DMS114 treated with DMSO at 0.1 percent for 48 hours (cell line): ENCODE data around the gene BICRA.
"Not testable (repeated sequence)": the region's sequence is repeated elsewhere in the genome, so short reads cannot be mapped to it uniquely, and the experiment has no call there.

Experiments
- DNase-seq: peaks from one replicate; lab custom pipeline; 2025; ENCODE audit not compliant: unreplicated experiment; lab: John Stamatoyannopoulos, UW

BICRA gene

DNA sequence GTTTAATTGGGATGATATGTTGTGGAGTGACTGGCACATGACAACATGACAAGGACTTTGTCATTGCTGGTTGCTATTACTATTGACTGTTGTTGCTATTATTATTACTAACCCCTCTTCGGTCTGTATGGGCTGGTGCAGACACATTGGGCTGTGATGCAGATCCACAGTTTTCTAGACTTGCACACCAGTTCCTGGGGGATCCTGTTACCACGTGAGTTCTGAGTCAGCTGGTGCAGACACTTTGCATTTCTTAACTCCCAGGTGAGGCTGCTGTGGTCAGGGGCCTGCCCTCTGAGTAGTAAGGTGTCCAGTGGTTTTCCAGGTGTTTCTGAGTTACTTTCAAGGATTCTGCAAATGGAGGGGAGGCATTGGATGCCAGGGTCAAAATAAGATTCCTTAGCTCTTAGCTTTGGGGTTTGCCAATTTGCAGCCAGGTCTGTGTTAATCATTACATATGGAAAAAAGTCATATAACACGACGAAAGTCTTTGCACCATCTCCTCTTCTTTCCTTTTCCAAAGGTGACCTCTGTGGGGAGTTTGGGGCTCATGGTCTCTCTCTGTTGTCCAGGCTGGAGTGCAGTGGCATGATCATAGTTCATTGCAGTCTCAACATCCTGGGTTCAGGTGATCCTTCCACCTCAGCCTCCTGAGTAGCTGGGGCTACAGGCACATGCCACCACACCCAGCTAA, 19.3 kb downstream of the BICRA start:
- DNase-seq, result no peak

DNA sequence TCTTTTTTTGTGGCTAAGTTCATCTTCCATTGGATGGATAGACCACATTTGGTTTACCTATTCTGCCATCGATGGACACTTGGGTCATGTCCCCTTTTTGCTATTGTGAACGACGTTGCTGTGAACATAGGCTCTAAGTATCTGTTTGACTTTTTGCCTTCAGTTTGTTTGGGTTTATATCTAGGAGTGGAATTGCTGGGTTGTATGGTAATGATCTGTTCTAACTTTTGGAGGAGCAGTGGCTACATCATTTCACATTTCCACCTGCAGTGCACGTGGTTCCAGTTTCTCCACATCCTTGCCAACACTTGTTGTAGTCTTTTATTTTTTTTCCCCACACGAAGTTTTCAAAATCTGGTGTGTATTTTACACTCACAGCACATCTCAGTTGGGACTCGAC, 21.7 kb downstream of the BICRA start:
- DNase-seq, result no peak

DNA sequence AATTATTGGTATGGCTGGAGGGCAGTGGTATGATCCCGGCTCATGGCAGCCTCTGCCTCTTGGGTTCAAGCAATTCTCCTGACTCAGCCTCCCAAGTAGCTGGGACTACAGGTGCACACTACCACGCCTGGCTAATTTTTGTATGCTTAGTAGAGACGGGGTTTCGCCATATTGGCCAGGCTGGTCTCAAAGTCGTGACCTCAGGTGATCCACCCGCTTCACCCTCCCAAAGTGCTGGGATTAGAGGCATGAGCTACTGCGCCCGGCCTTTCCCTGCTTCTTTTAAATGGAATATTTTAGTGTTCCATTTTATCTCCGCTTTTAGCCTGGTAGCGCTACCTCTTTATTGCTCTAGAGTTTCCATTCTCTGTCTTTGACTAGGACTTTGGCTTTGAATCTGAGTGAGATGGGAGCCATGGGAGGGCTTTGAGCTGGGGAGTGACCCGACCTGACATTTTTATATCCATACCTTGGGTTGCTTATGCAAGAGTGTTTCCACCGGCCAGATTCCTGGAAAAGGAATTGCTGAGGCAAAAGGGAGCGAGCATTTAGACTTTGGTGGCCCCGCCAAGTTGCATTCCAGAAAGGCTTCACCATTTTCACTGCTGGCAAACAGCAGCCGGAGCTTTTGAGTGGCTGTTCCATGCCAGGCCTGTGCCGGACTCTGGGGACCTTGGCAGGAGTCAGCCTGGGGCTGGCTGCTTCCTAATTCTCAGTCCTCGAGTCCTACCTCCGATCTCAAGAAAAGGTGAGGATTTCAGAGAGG, 22.9 kb downstream of the BICRA start:
- no peak for DNase-seq

DNA sequence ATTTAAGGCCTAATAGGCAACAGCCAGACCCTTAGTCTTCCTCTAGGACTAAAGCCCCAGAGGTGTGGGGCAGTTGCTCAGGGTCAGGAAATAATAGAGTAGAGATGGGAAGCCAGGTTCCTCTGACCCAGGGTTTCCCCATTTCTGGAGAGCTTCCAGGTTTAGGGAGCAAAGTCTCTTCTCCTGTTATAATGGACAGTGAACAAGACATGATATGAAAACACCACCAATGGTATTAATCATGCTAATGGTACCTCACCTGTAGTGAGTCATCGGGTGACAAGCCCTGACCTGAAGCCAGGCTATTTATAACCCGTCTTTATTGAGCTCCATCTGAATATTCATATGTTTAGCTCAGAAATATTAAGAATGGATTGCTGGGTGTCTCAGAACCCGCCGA, 24.6 kb downstream of the BICRA start:
- no peak for DNase-seq

DNA sequence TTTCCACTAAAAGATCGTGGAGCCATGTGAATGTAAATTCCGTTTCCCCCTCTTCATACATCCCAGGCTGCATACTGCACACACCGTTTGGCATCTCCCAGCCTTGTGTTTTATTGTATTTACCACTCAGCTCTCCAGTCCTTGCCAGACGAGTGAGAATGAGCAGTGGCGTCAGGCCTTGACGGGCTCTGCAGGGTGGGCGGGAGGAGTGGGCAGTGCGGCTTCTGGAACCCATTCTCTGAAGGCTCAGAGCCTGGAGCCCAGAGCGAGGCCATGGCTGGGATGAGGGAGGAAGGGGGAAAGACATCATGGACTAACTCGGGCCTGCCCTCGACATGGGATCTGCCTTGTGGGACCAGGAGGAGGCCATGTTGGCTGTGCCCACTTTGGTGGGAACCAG, 25.1 kb downstream of the BICRA start:
- no peak for DNase-seq

DNA sequence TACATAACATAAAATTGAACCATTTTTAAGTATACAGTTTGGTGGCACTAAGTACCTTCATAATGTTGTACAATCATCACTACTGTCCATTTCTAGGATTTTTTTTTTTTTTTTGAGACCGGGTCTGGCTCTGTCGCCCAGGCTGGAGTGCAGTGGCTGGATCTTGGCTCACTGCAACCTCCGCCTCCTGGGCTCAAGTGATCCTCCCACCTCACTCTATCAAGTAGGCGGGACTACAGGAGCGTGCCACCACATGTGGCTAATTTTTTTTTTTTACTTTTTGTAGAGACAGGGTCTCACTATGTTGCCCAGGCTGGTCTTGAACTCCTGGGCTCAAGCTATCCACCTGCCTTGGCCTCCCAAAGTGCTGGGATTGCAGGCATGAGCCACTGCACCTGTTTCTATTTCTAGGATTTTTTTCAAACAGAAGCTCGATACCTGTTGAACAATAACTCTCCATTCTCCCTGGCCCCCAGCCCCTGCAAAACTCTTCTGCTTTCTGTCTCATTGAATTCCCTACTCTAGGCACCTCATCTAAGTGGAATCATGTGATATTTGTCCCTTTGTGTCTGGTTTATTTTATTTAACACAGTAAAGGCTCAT, 26.3 kb downstream of the BICRA start:
- not testable (repeated sequence) for DNase-seq

DNA sequence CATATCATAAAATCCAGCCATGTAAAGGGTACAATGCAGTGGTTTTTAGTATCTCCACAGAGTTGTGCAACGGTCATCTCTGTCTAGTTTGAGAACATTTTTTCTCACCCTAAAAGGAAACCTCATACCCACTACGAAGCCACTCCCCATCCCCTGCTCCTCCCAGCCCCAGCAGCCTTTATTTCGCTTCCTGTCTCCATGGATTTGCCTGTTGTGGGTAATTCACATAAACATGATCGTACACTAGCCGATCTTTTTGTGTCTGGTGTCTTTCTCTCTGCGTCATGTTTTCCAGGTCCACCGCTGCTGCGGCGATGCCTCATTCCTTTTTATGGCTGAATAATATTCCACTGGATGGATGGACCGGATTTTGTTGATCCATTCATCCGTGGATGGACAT, 28.6 kb downstream of the BICRA start:
- no peak for DNase-seq

DNA sequence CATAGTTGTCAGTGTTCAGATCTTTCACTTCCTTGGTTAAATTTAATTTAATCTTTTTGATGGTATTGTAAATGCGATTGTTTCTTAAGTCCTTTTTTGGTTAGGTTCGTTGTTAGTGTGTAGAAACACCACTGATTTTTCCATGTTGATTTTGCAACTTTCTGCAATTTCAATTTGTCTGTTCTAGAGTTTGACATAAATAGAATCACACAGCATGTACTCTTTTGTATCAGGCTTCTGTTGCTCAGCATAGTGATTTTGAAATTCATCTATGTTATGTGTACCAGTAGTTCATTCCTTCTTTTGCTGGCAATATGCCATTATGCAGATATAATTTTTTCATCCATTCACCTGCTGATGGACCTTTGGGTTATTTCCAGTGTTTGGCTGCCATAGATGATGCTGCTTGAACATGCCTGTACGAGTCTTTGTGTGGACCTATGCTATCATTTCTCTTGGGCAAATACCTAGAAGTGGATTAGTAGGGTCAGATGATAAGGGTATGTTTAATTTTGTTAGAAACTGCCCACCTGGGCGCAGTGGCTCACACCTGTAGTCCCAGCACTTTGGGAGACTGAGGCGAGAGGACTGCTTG, 33.1 kb downstream of the BICRA start:
- DNase-seq, result no peak

DNA sequence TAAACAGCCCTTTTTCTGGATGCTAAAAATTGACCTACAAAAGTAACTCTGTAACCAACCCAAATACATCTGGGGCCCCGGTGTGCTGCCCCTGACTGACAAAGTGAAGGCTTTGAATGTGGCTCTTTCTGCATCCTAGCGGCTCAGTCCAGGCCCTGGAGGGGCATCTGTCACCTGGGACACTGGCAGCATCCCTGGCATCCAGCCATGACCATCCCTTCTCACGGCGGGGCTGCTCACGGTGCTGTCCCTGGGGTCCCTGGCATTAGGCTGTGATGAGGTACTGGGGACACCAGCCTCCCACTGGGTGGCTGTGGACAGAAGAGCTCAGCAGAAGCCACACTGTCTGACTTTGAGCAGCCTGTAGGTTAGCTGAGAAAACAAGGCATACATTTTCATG, 34.3 kb downstream of the BICRA start:
- DNase-seq, result no peak

DNA sequence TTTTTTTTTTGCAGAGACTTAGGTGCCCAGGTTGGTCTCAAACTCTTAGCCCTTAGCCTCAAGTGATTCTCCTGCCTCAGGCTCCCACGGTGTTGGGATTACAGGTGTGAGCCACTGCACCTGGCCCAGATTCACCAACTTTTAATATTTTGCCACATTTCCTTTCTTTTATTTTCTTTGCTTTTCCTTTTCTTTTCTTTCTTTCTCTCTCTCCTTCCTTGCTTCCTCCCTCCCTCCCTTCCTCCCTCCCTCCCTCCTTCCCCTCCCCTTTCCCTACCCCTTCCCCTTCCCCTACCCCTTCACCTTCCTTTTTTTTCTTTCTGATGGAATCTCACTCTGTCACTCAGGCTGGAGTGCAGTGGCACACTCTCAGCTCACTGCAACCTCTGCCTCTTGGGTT, 35.3 kb downstream of the BICRA start:
- DNase-seq, result no peak

DNA sequence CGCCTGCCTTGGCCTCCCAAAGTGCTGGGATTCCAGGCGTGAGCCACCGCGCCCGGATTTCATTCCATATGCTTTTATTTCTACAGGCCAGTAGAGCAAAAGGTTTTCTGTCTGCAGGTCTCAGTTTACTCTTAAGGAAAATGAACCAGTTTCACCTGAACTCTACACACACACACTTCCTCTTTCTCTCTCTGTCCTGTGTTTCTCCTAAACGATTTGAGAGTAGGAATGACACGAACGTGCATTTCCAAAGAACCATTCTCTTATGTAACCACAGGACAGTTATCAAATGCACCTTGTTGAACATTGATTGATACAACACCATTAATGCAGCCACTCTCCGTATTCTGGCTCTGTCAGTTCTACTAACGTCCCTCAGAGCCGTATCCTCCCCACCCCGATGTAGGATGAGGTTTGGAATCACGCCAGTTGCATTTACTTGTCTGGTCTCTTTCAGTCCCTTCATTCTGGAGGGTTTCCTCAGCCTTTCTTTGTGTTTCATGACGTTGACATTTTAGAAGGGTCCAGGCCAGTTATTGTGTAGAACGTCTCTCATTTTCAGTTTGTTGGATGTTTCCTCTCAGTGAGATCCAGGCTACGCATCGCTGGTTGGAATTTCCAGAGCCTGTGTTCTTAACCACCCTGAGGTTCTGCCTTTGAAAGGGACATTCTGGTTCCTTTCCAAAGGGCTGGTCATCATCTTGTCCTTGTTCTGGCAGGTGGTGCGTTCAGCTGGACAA, 36.0 kb downstream of the BICRA start:
- no peak for DNase-seq

DNA sequence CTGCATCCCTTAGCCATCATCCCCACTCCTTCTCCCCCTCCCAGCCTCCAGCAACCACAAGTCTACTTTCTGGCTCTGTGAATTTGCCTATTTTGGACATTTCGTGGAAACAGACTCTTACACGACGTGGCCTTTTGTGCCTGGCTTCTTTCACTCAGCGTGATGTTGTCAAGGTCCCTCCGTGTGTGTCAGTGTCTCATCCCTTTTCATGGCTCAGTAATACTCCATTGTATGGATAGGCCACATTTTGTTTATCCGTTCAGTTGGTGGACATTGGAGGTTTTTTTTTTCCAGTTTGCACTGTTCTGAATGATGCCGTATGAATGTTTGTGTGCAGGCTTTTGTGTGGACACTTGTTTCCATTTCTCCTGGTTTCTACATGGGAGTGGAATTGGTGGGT, 38.0 kb downstream of the BICRA start:
- DNase-seq, result no peak

DNA sequence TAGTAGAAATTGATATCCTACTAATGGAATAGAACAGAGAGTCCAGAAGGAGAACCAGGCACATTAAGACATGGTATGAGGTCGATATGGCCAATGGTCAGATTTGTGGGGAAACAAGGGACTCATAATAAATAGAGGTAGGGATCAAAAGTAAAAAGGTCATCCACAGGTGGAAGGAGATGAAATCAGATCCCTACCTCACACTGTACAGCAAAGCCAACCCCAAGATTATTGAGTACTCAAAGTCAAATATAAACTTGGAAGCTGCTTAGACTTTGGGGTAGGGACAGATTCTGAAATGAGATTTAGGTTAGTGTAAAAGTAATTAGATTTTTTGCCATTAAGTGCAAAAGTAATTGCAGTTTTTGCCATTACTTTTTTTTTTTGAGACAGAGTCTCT, 40.7 kb downstream of the BICRA start:
- no peak for DNase-seq

DNA sequence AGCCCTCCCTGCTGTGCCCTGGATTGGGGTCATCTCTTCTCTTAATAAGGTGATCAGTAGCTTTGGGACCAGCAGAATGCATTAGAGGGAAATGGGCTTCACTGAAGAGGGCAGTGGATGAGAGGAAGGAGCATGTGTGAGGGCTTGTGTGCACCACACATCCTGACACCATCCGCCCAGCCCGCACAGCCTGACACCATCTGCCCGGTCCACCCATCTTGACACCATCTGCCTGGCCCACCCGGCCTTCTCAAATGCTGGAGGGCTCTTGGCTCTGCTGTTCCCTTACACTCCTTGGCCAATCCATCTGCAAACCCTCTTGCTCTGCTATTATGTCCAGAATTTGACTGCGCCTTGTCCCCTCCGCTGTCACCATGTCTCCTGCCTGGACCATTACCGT, 41.8 kb downstream of the BICRA start:
- DNase-seq, result no peak

DNA sequence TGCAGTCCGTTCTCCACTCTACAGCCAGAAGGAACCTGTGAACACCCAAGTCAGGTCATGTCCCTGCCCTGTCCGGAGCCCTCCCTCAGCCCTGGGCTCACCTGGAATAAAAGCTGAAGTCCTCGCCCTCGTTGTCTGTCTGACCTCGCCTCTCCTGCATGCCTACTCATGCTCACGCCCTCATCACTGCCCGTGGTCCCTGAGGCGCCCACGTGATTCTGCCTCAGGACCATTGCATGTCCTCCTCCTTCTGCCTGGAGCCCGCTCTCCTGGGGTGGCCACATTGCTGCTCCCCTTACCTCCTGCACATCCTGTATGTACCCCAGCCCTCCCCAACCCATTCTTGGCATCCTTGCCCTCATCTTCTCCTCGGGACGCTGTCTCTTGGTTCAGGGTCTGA, 42.2 kb downstream of the BICRA start:
- no peak for DNase-seq

DNA sequence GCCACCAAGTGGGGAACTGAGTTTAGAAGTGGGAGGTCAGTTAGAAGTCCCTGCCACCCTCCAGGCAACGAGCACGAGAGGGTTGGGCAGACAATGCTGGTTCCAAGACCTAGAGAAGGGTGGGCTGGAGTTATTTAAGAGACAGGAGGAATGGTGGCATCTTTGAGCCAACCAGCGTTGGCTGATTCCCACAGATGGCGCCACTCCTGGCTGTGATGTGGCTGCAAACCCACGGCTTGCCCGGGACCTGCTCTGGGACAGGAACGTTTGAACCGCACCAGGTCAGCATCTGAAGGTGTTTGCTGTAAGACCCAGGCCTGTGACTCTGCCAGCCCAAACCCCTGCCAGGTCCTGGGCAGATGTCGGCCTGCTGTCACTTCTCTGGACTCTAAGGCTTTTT, 42.8 kb downstream of the BICRA start:
- no peak for DNase-seq

DNA sequence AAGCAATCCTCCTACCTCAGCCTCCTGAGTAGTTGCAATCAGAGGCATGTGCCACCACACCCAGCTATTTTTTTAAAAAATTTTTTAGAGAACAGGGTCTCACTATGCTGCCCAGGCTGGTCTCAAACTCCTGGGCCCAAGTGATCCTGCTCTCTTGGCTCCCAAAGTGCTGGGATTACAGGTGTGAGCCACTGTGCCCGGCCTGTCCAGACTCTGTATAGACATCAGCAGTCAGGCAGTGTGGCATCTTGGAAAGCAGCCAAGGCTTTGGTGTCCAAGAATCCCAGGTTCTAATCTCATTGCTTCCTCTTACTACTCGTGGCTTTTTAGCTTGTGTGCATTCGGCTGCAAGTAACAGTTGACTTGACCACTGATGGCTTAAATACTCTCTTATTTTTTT, 43.4 kb downstream of the BICRA start:
- DNase-seq, result no peak

DNA sequence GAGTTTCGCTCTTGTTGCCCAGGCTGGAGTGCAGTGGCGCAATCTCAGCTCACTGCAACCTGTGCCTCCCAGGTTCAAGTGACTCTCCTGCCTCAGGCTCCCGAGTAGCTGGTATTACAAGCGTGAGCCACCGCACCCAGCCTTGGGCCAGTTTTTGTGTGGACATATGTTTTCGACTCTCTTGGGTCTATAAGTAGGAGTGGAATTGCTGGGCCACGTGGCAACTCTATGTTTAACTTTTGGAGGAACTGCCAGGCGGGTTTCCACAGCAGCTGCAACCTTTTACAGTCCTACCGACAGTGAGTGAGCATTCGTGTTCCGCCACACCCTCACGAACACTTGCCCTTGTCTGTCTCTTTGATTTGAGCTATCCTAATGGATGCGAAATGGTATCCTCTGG, 44.9 kb downstream of the BICRA start:
- no peak for DNase-seq

DNA sequence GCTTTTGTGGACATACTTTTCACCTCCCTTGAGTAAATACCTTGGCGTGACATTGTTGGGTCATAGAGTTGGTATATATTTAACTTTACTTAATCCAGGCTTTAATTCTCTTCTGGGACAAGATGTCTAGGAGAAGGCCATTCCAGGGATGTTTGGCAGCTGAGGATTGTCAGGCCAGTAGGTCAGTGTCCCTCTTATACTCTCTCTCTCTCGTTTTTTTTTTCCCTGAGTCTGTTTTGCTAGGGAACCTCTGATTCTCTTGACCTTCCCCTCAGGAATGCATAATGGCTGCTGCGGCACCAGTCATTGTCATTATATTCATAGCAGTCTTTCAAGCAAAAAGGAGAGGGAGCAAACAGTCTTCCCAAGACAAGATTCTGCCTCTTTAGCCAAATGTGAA, 48.8 kb downstream of the BICRA start:
- no peak for DNase-seq

DNA sequence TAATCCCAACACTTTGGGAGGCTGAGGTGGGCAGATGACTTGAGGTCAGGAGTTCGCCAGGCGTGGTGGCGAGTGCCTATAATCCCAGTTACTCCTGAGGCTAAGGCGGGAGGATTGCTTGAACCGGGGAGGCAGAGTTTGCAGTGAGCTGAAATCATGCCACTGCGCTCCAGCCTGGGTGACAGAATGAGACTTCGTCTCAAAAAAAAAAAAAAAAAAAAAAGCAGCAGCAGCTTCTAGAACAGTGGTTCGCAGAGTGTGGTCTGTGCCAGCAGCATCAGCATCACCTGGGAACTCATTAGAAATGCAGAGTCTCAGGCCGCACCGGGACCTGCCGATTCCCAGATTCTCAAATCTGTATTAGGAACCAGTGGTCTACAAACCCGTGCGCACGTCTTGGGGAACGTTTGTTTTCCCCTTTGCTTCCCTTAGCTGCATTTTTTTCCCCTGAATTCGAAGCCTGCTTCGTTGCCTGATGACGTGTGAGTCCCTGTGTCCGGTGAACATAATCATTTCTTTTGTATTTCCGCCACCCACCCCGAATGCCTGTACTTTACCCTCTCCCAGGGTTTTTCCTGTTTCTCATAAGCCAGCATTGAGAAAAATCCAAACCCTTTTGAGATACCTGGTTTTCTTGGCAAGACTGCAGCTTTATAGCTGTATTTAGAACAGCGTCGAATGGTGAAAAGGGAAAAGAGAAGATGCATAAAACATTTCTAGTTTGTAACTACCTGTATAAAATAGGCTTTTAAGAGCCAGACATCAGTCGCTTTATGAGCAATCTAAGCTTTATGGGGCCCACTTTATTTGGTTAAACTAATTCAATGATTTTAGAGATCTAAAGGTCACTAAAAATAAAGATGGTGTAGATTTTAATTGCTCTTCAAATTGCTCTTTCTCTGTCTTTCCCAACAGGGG, 49.8 kb downstream of the BICRA start:
- no peak for DNase-seq
